ENCODE data around the gene ADARB1. TPM values are rescaled to one million over a fixed set of nuclear protein-coding genes. Genes with fewer than 3 reads are reported as not detected.

Gene ADARB1
- total RNA-seq, 1 donor from 2014 or later: 5.1 TPM

DNA sequence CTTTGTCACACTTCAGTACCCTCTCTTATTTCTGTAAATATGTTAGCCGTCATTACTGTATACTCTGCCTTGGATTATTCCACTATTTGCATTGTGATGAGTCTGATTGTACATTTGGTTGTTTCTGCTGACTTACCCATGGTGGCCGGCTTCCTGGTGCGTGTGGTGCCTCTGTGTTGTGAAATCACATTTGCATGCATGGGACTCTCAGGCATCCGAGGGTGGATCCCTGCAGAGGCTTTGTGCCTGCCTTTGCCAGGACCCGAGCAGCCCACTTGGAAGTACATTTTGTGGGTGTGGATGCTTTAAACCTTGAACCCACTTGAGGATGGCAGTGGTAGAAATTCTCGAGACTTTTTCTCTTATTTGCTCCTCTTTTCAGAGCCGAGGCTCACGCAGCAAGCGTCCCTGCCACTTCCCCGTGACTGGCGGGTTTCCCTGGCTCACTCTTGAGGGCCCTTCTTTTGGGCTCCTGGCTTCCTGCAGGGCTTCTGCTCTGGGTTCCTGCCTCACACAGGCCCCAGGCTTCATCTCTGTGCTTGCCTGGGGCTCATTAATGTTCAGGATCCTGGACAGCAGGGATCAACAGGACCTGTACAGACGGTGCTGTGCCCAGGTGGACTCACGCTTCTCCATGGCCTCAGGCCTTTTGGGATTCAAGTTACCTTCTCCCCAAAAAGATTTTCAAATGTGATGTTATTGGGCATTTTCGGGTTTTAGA, 176.7 kb downstream of the ADARB1 start:
- Mint-ChIP-seq H3K9me3 (peaks cover 18% of the 10 kb centered on the region), H3K4me1 (peaks cover 34% of the 10 kb centered on the region), H3K36me3 (no peaks in the 10 kb centered on the region), H3K27ac (no peak overlapping the region), H3K27me3 (ENCODE audit: insufficient read depth, low read depth) (peaks cover 9% of the 10 kb centered on the region), H3K4me3 (no peak overlapping the region)
- Histone ChIP-seq H4K20me1 (ENCODE audit: low read depth) (no peaks in the 10 kb centered on the region), H3K4me3 (no peak overlapping the region), H3K36me3 (no peaks in the 10 kb centered on the region), H3K27me3 (peaks cover 7% of the 10 kb centered on the region), H3K79me2 (ENCODE audit: low read depth) (no peaks in the 10 kb centered on the region), H2AFZ (replicated peaks) (no peak overlapping the region), H3K4me1 (peaks cover 9% of the 10 kb centered on the region), H3K4me2 (no peak overlapping the region), H3K9ac (no peak overlapping the region), H3K27ac (no peak overlapping the region), H3K9me3 (ENCODE audit: low read depth) (no peaks in the 10 kb centered on the region), H3F3A (ENCODE audit: low read depth) (peaks cover 4% of the 10 kb centered on the region)
- DNase-seq (ENCODE audit: low spot score): no peak
- TF ChIP-seq, protein P1, sequence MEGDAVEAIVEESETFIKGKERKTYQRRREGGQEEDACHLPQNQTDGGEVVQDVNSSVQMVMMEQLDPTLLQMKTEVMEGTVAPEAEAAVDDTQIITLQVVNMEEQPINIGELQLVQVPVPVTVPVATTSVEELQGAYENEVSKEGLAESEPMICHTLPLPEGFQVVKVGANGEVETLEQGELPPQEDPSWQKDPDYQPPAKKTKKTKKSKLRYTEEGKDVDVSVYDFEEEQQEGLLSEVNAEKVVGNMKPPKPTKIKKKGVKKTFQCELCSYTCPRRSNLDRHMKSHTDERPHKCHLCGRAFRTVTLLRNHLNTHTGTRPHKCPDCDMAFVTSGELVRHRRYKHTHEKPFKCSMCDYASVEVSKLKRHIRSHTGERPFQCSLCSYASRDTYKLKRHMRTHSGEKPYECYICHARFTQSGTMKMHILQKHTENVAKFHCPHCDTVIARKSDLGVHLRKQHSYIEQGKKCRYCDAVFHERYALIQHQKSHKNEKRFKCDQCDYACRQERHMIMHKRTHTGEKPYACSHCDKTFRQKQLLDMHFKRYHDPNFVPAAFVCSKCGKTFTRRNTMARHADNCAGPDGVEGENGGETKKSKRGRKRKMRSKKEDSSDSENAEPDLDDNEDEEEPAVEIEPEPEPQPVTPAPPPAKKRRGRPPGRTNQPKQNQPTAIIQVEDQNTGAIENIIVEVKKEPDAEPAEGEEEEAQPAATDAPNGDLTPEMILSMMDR (IDR thresholded peaks at IDR 0.05): no peak
- TF ChIP-seq EZH2phosphoT487 (IDR thresholded peaks at IDR 0.05): no peak

DNA sequence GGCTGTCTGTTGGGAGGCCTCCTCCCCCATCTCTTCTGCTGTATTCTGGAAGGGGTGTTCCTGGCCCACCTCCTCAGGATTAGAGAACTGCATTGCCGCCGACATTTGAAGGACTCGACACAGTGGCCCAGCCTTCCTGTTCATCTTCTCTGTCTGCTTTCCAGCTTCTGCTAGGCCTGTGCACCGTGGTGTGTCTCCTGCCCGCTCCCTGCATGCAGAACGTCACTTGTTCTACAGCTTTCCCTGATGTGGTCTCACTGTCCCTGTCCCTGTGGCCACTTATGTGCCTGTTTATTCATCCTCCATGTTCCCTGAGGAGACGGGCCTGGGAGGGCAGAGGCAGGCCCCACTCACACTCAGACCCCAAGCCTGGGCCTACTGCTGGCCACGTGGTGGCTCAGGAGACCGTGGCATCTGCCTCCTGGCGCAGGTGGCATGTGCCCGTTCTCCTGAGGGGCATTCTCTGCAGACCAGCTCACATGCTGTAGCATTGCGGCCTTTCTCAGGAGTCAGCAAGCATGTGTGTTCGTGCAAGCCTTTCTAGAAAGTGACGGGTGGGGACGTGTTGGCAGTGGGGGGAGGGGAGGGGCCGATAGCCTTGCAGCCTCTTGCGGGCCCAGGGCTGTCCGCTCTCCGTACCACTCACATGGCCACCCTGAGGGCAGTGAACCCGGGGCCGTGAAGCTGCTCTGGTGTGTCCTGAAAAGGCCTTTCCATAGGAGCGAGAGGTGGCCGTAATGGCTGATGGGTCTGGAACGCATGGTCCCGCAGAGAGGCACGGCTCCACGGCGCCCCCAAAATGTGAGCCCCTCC, 177.5 kb downstream of the ADARB1 start:
- Histone ChIP-seq H3K4me1 (peaks cover 13% of the 10 kb centered on the region), H3K9me3 (ENCODE audit: low read depth) (no peaks in the 10 kb centered on the region), H3F3A (ENCODE audit: low read depth) (peaks cover 4% of the 10 kb centered on the region), H3K27me3 (peaks cover 7% of the 10 kb centered on the region), H3K9ac (no peak overlapping the region), H3K79me2 (ENCODE audit: low read depth) (no peaks in the 10 kb centered on the region), H4K20me1 (ENCODE audit: low read depth) (no peaks in the 10 kb centered on the region), H2AFZ (replicated peaks) (no peak overlapping the region), H3K4me2 (no peak overlapping the region), H3K36me3 (no peaks in the 10 kb centered on the region), H3K27ac (no peak overlapping the region), H3K4me3 (no peak overlapping the region)
- peaks cover 18% of the 10 kb centered on the region for H3K9me3 Mint-ChIP-seq
- TF ChIP-seq EZH2 (IDR thresholded peaks at IDR 0.05) (no peak), EZH2phosphoT487 (IDR thresholded peaks at IDR 0.05) (no peak)
- TF ChIP-seq, protein P1 (IDR thresholded peaks at IDR 0.05): no peak
- H3K4me1 Mint-ChIP-seq: peaks cover 36% of the 10 kb centered on the region
- H3K4me3 Mint-ChIP-seq: no peak overlapping the region
- H3K27ac Mint-ChIP-seq: no peak overlapping the region
- no peak for DNase-seq (ENCODE audit: low spot score)
- H3K36me3 Mint-ChIP-seq: no peaks in the 10 kb centered on the region
- peaks cover 7% of the 10 kb centered on the region for H3K27me3 Mint-ChIP-seq (ENCODE audit: insufficient read depth, low read depth)

DNA sequence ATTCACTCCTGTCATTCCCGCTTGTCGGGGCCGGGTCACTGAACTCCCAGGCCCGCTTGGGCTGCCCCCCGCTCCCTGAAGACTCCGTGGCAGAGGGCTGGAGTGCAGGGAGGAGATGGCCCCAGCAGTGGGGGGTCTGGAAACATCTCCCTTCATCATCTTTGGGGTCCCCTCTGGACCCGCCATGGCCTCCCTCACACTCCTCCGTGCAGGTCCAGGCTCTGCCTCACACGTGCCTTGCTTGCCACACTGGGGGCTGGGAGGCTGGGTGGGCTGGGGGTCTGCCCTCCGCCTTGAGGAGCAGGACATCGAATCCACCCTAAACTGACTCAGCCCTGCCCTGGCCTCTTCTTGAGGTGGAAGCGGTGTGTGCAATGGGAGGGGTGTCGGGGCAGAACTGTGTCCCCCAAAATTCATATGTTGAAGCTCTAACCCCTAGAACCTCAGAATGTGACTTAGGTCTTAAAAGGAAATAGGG, 178.1 kb downstream of the ADARB1 start:
- H3K36me3 ChIP-seq: no peaks in the 10 kb centered on the region
- no peak overlapping the region for H3K4me3 ChIP-seq
- H3K27me3 ChIP-seq: peaks cover 7% of the 10 kb centered on the region
- Mint-ChIP-seq H3K27ac (no peak overlapping the region), H3K4me1 (peaks cover 40% of the 10 kb centered on the region), H3K4me3 (no peak overlapping the region), H3K27me3 (ENCODE audit: insufficient read depth, low read depth) (peaks cover 4% of the 10 kb centered on the region), H3K36me3 (no peaks in the 10 kb centered on the region), H3K9me3 (peaks cover 18% of the 10 kb centered on the region)
- H2AFZ ChIP-seq (replicated peaks): no peak overlapping the region
- DNase-seq (ENCODE audit: low spot score): no peak
- H3K9me3 ChIP-seq (ENCODE audit: low read depth): no peaks in the 10 kb centered on the region
- no peak overlapping the region for H3K4me2 ChIP-seq
- TF ChIP-seq EZH2 (IDR thresholded peaks at IDR 0.05) (no peak), EZH2phosphoT487 (IDR thresholded peaks at IDR 0.05) (no peak)
- TF ChIP-seq, protein P1 (IDR thresholded peaks at IDR 0.05): no peak
- no peak overlapping the region for H3K27ac ChIP-seq
- H3K4me1 ChIP-seq: peaks cover 20% of the 10 kb centered on the region
- no peaks in the 10 kb centered on the region for H3K79me2 ChIP-seq (ENCODE audit: low read depth)
- H3F3A ChIP-seq (ENCODE audit: low read depth): peaks cover 8% of the 10 kb centered on the region
- no peak overlapping the region for H3K9ac ChIP-seq
- H4K20me1 ChIP-seq (ENCODE audit: low read depth): no peaks in the 10 kb centered on the region
